Psoas muscle (tissue), 8 donors: ENCODE data around the gene ZNF346. TPM values are rescaled to one million over a fixed set of nuclear protein-coding genes. Genes with fewer than 3 reads are reported as not detected.
"Not testable (repeated sequence)": the region's sequence is repeated elsewhere in the genome, so short reads cannot be mapped to it uniquely, and the experiment has no call there.

Experiments used
- ATAC-seq, 4 donors: fragments of 200-7000 bp; cut with Tn5 transposase; one replicate each; pipeline ENCODE4 v1.9.1; 2020; ENCODE audit warnings: moderate library complexity in 3 of 4, mild to moderate bottlenecking in 2 of 4
- DNase-seq, 2 donors: peaks; one replicate each; pipeline ENCODE4 v3.0.0-alpha.2; 2020
- H3K27ac ChIP-seq: fragments of 200-600 bp; one replicate; pipeline ENCODE4 v1.8.0; 2022
- H3K27me3 ChIP-seq, 3 donors: fragments of 200-600 bp in 1 of 3; one replicate each; pipeline versions ENCODE4 v1.6.1 to v1.8.0; 2013 to 2022; ENCODE audit warnings: low read length in 2 of 3, mild to moderate bottlenecking in 2 of 3, moderate library complexity in 1 of 3; ENCODE audit not compliant: insufficient read depth in 3 of 3
- H3K36me3 ChIP-seq, 2 donors: fragments of 200-600 bp in 1 of 2; one replicate each; pipeline versions ENCODE4 v1.6.1 to v1.8.0; 2013 to 2022; ENCODE audit warnings: low read depth in 1 of 2, mild to moderate bottlenecking in 1 of 2, moderate library complexity in 1 of 2; ENCODE audit not compliant: insufficient read depth in 1 of 2
- H3K4me1 ChIP-seq: fragments of 200-600 bp; one replicate; pipeline ENCODE4 v1.8.0; 2022
- H3K4me3 ChIP-seq: fragments of 200-600 bp; one replicate; pipeline ENCODE4 v1.8.0; 2022; ENCODE audit warnings: mild to moderate bottlenecking
- H3K9me3 ChIP-seq: fragments of 200-600 bp; one replicate; pipeline ENCODE4 v1.8.0; 2022
- CTCF ChIP-seq: fragments of 200-600 bp; IDR thresholded peaks from one replicate; pipeline ENCODE4 v1.8.0; 2022; ENCODE audit warnings: antibody characterized with exemption
- WGBS, 3 donors: extraction: QIAGEN DNeasy Blood & Tissue Kit; methylation state at CpG; one replicate each; pipeline versions ENCODE4 v1.1.6 to v1.1.7; 2013; 5-methylcytosine and 5-hydroxymethylcytosine counted together
- intact Hi-C, 2 donors: fragments of 100-400 bp; cut with DNase I; formaldehyde crosslinking; loops; one replicate each; pipeline versions ENCODE4 v1.11.0 to v1.14.2; 2022
- polyA plus RNA-seq, 3 donors: library from polyadenylated mRNA; stranded (reverse); fragments of 200-250 nt; gene quantifications; one replicate each; pipeline ENCODE4 v1.2.3, GENCODE V29; 2013
- total RNA-seq, 4 donors: library from RNA; stranded (reverse); fragmentation: NEBNext Ultra II Directional in 2 of 4; extraction: Animal tissue kit (Norgen Biotek cat#: 25700) in 2 of 4; gene quantifications; one replicate each; pipeline versions ENCODE4 v1.2.1 to v1.2.4, GENCODE V29; 2021 to 2023
- donor health status: healthy with polysubstance abuse.
- donor health status: DM: no; HTN: no; CAD: no; lungs with moderate emphysema.
- donor health status: Bipolar disorder and iron deficiency.
- donor health status: healthy.
- donor health status: DM: yes; HTN: yes; CAD: no.
- donor health status: DM: no; HTN: no; CAD: no.
- donor health status: DM: no; HTN: no; CAD: no.
- donor health status: DM: yes; HTN: yes; CAD: no.

Gene ZNF346
- total and polyA plus RNA-seq, 7 donors: 3.5 to 8.3 (median 6.7) TPM

- DNase-seq (no peak), ATAC-seq (no peak)
- TF ChIP-seq CTCF: no peak
- Histone ChIP-seq H3K9me3 (no peaks in the 10 kb centered on the region), H3K27me3 (no peaks in the 10 kb centered on the region), H3K4me3 (no peak overlapping the region), H3K36me3 (peaks cover 0 to 24% of the 10 kb centered on the region in 2 donors), H3K27ac (no peak overlapping the region), H3K4me1 (peaks cover 19% of the 10 kb centered on the region)
- 64 to 83% (median 71%) methylated on average over 2 of the region's 2 CpGs for WGBS, 3 donors
- intact Hi-C loops: no loop called here
Measured at GRCh38 chr5:176985516-176985915, 37.0 kb upstream of the ZNF346 start.

GRCh38 chr5:176986280-176986679 is 36.2 kb upstream of the ZNF346 start:
- ATAC-seq: peak in 1 of 4 donors; percentile 27
- Histone ChIP-seq H3K27me3 (no peaks in the 10 kb centered on the region), H3K4me3 (no peak overlapping the region), H3K27ac (no peak overlapping the region), H3K36me3 (peaks cover 0 to 16% of the 10 kb centered on the region in 2 donors), H3K4me1 (peaks cover 19% of the 10 kb centered on the region), H3K9me3 (no peaks in the 10 kb centered on the region)
- 94 to 100% (median 99%) methylated on average over 2 of the region's 2 CpGs for WGBS, 3 donors
- TF ChIP-seq CTCF: no peak
- intact Hi-C loops: no loop called here
- no peak for DNase-seq

GRCh38 chr5:176987583-176987982 is 34.9 kb upstream of the ZNF346 start:
- TF ChIP-seq CTCF: no peak
- ATAC-seq (no peak), DNase-seq (no peak)
- H3K36me3 ChIP-seq: peaks cover 0 to 3% of the 10 kb centered on the region in 2 donors
- no peak overlapping the region for H3K4me3 ChIP-seq
- no peaks in the 10 kb centered on the region for H3K27me3 ChIP-seq
- WGBS, 3 donors: 77 to 79% (median 77%) methylated on average over 3 of the region's 3 CpGs
- peaks cover 19% of the 10 kb centered on the region for H3K4me1 ChIP-seq
- no peaks in the 10 kb centered on the region for H3K9me3 ChIP-seq
- intact Hi-C loops: no loop called here
- H3K27ac ChIP-seq: no peak overlapping the region

GRCh38 chr5:176993081-176993480 is 29.4 kb upstream of the ZNF346 start:
- ATAC-seq, intact Hi-C loops: not testable (repeated sequence)
- peaks cover 23% of the 10 kb centered on the region for H3K4me1 ChIP-seq

GRCh38 chr5:176994460-176995121 is 27.9 kb upstream of the ZNF346 start:
- DNase-seq (peak in 1 of 2 donors; percentile 26), ATAC-seq (peak in 3 of 4 donors; percentile 58 to 75 (median 68))
- H3K27ac ChIP-seq: no peak overlapping the region
- intact Hi-C loops: no loop called here
- no peak overlapping the region for H3K4me3 ChIP-seq
- H3K9me3 ChIP-seq: no peaks in the 10 kb centered on the region
- peaks cover 13% of the 10 kb centered on the region for H3K4me1 ChIP-seq
- TF ChIP-seq CTCF: no peak
- no peaks in the 10 kb centered on the region for H3K27me3 ChIP-seq
- H3K36me3 ChIP-seq: no peaks in the 10 kb centered on the region
- 85 to 91% (median 87%) methylated on average over 7 of the region's 7 CpGs for WGBS, 3 donors

More at GRCh38 chr5:176993081-176993480, 29.4 kb upstream of the ZNF346 start:
- WGBS, 3 donors: 77 to 85% (median 77%) methylated on average over 3 of the region's 3 CpGs
- not testable (repeated sequence) for H3K9me3 ChIP-seq, H3K27me3 ChIP-seq, DNase-seq, H3K27ac ChIP-seq, H3K4me3 ChIP-seq, H3K36me3 ChIP-seq
